HepG2 (cell line): ENCODE results near the gene NT5M. TPM values are rescaled to one million over a fixed set of nuclear protein-coding genes. Genes with fewer than 3 reads are reported as not detected.
A peak's percentile ranks its signal among the peaks of the same experiment; 100 is the strongest.

Experiments used
- AKAP8 ChIP-seq: sonication (generic); formaldehyde crosslinking; IDR thresholded peaks from 2 replicates; pipeline ENCODE4 v1.5.1; 2020; ENCODE audit warnings: mild to moderate bottlenecking, missing genetic modification reagents
- ARNT ChIP-seq: fragments of 450-650 bp; IDR thresholded peaks from 2 replicates; pipeline ENCODE4 v1.6.1; 2017
- ETV6 ChIP-seq: sonication (generic); formaldehyde crosslinking; conservative IDR thresholded peaks from 2 replicates; pipeline ENCODE4 v1.4.0; 2020; ENCODE audit warnings: missing genetic modification reagents
- JUN ChIP-seq: sonication (generic); formaldehyde crosslinking; IDR thresholded peaks from 2 replicates; pipeline ENCODE4 v1.4.0; 2020; ENCODE audit warnings: mild to moderate bottlenecking, missing genetic modification reagents
- KDM2A ChIP-seq: sonication (generic); formaldehyde crosslinking; IDR thresholded peaks from 2 replicates; pipeline ENCODE4 v1.4.0; 2020; ENCODE audit warnings: low read depth, missing genetic modification reagents, borderline replicate concordance
- PHF8 ChIP-seq: sonication (generic); formaldehyde crosslinking; IDR thresholded peaks from 2 replicates; pipeline ENCODE4 v1.5.0; 2020; ENCODE audit warnings: missing genetic modification reagents
- SMC3 ChIP-seq: IDR thresholded peaks from 2 replicates; pipeline ENCODE4 v1.6.1; 2011; ENCODE audit warnings: low read length, improper control_type of control experiment
- TARDBP ChIP-seq: sonication (generic); formaldehyde crosslinking; IDR thresholded peaks from 2 replicates; pipeline ENCODE4 v1.8.0; 2022; ENCODE audit warnings: mild to moderate bottlenecking, missing genetic modification reagents
- TCF7L2 ChIP-seq: IDR thresholded peaks from 2 replicates; pipeline ENCODE4 v1.6.1; 2011; ENCODE audit warnings: mild to moderate bottlenecking, low read depth, low read length, moderate library complexity
- THRA ChIP-seq: sonication (generic); formaldehyde crosslinking; IDR thresholded peaks from 2 replicates; pipeline ENCODE4 v1.4.0; 2020; ENCODE audit warnings: missing genetic modification reagents, borderline replicate concordance
- XBP1 ChIP-seq: sonication (generic); formaldehyde crosslinking; IDR thresholded peaks from 2 replicates; pipeline ENCODE4 v1.5.0; 2020; ENCODE audit warnings: missing genetic modification reagents
- ZBTB37 ChIP-seq: sonication (generic); formaldehyde crosslinking; IDR thresholded peaks from 2 replicates; pipeline ENCODE4 v1.4.0; 2020; ENCODE audit warnings: mild to moderate bottlenecking, missing genetic modification reagents
- ZFP82 ChIP-seq: sonication (generic); formaldehyde crosslinking; IDR thresholded peaks from 2 replicates; pipeline ENCODE4 v1.5.1; 2020; ENCODE audit warnings: mild to moderate bottlenecking, missing genetic modification reagents, borderline replicate concordance
- ZNF460 ChIP-seq: sonication (generic); formaldehyde crosslinking; IDR thresholded peaks from 2 replicates; pipeline ENCODE4 v1.5.1; 2020; ENCODE audit warnings: missing genetic modification reagents, mild to moderate bottlenecking, borderline replicate concordance
- ZNF609 ChIP-seq: sonication (generic); formaldehyde crosslinking; IDR thresholded peaks from 2 replicates; pipeline ENCODE4 v1.4.0; 2020; ENCODE audit warnings: mild to moderate bottlenecking, missing genetic modification reagents, borderline replicate concordance
- polyA plus RNA-seq, 8 experiments: library from polyadenylated mRNA; depleted of rRNA in 3 of 8; stranded (reverse) in 7 of 8; unstranded in 1 of 8; fragments of >200 nt; fragmentation: Illumina TruSeq in 4 of 8; extraction: Trizol in 4 of 8; gene quantifications; 2 replicates each; pipeline versions ENCODE4 v1.2.1 to v1.2.3, GENCODE V29; 2011 to 2016; ENCODE audit warnings: low read depth in 4 of 8, missing spikeins in 1 of 8, mixed read lengths in 1 of 8; ENCODE audit not compliant: insufficient read depth in 1 of 8
- total RNA-seq, 5 experiments: library from RNA; depleted of rRNA; stranded (reverse); fragments of >200 nt; fragmentation: Illumina TruSeq; extraction: Trizol; gene quantifications; 2 replicates each; pipeline ENCODE4 v1.2.3, GENCODE V29; 2016; ENCODE audit warnings: low read depth in 1 of 5
- TF ChIP-seq, protein P1 (sequence below): sonication (generic); formaldehyde crosslinking; IDR thresholded peaks from 2 replicates; pipeline ENCODE4 v1.5.1; 2020; ENCODE audit warnings: mild to moderate bottlenecking, missing genetic modification reagents, moderate library complexity

NT5M gene
- total and polyA plus RNA-seq, 2 of the 13 experiments (the other 11 are each of a cell fraction or from before 2014, with no cell fraction given): 0.55 to 0.78 TPM

DNA sequence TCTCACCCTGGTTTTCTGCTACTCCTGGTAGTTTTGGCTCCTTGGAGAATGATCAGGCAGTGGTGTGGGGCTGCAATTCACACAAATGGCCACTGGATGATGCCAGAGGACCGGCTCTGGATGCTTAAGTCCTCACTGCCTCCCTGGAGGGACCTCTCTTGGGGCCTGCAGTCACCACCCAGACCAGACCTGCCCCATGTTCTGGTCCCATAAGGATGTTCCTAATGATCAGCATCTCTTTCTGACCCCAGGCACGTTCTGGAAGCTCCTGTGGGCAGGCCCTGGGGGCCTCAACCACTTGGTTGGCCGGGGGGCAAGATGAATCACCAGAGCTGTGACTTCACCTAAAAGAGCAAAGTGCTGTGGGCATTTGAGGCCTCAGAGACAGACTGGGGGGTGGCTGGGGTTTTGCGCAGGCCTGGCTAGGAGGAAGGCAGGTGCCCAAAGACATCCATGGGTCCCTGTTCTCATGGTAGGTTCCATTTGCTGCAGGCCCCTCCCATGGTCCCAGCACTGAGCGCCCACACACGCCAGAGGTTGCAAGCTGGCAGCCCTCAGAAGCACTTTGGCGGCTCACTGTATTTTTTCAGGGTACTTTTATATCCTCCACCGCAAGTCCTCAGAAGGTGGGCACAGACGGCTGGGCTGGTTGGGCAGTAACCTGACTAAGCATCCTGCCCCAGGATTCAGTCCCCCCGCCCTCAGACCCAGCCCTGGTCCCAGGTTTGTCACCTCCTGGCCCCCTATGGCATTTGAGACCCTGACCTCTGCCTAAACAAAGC is 53.2 kb downstream of the NT5M start (continued):
- TF ChIP-seq THRA (CRISPR knock-in tag) (0 out of 2 replicates have a peak, but pooled peaks have one; percentile 26), ARNT (no peak), XBP1 (no peak), ZNF460 (CRISPR knock-in tag) (no peak), ZBTB37 (CRISPR knock-in tag) (no peak), AKAP8 (CRISPR knock-in tag) (no peak), SMC3 (peak; percentile 99), TARDBP (CRISPR knock-in tag) (0 out of 2 replicates have a peak, but pooled peaks have one; percentile 34), PHF8 (CRISPR knock-in tag) (no peak), JUN (CRISPR knock-in tag) (no peak; the same call in 1 of the 2 replicates), ETV6 (CRISPR knock-in tag) (no peak), ZFP82 (CRISPR knock-in tag) (no peak), TCF7L2 (no peak), KDM2A (CRISPR knock-in tag) (peak; percentile 46; the same call in 1 of the 2 replicates), ZNF609 (CRISPR knock-in tag) (no peak)
- TF ChIP-seq, protein P1, sequence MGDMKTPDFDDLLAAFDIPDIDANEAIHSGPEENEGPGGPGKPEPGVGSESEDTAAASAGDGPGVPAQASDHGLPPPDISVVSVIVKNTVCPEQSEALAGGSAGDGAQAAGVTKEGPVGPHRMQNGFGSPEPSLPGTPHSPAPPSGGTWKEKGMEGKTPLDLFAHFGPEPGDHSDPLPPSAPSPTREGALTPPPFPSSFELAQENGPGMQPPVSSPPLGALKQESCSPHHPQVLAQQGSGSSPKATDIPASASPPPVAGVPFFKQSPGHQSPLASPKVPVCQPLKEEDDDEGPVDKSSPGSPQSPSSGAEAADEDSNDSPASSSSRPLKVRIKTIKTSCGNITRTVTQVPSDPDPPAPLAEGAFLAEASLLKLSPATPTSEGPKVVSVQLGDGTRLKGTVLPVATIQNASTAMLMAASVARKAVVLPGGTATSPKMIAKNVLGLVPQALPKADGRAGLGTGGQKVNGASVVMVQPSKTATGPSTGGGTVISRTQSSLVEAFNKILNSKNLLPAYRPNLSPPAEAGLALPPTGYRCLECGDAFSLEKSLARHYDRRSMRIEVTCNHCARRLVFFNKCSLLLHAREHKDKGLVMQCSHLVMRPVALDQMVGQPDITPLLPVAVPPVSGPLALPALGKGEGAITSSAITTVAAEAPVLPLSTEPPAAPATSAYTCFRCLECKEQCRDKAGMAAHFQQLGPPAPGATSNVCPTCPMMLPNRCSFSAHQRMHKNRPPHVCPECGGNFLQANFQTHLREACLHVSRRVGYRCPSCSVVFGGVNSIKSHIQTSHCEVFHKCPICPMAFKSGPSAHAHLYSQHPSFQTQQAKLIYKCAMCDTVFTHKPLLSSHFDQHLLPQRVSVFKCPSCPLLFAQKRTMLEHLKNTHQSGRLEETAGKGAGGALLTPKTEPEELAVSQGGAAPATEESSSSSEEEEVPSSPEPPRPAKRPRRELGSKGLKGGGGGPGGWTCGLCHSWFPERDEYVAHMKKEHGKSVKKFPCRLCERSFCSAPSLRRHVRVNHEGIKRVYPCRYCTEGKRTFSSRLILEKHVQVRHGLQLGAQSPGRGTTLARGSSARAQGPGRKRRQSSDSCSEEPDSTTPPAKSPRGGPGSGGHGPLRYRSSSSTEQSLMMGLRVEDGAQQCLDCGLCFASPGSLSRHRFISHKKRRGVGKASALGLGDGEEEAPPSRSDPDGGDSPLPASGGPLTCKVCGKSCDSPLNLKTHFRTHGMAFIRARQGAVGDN (CRISPR knock-in tag): peak; percentile 37
